Measurements from ENCODE around the gene HOMEZ.
A peak's percentile ranks its signal among the peaks of the same experiment; 100 is the strongest.
"Not testable (repeated sequence)": the region's sequence is repeated elsewhere in the genome, so short reads cannot be mapped to it uniquely, and the experiment has no call there.

The HOMEZ gene

DNA sequence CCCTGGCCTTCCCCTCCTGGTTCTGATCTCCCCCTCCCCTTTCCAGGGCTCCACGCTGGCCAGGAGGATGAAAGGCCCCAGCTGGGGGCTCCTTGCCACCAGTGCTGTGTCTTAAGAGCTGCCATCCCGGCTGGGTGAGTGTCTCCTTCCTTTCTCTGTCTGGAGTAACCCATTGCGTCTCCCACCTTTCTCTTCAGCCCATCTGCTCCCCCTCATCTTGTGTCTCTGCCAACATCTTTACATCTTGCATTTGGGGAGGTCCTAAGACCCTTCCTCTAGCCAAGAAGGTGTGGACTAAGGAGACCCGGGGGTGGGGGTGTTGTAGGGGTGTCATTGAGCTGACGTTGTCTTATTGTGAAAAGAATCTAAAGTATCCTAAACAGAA, 21.2 kb upstream of the HOMEZ start:
- DNase-seq: no peak

DNA sequence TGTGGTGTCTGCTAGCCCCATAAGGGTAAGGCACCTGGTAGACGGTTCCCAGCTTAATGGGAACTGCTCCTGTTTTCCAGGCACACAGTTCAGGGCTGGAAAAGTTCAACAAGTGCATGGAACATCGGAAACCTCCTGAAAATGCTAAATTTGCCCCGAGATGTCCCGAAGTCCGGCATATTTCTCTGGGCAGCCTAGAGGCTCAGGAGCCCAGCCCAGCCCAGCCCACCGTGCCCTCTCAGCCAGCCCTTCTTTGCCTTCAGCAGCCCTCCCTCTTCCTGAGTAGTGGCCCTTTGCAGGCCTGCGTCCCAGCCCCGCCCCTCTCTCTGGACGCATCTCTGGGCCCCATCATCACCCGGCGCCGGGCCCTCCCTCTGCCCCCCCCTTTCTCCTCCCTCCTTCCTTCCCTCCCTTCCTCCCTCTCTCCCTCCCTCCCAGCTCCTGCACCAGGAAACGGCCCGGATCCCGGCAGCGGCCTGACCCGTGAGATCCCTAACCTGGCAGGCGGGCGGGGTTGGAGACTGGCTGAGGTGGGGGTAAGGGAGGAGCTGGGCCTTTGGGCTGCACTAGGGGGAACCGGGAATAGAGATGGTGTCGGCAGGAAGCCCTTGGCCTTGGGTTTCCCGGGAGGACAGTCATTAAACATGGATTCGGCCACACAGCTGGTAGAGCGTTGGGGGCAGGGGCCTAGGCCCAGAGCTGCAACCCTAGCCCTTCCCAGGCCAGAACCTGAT, 20.6 kb upstream of the HOMEZ start, which contains the start of gene BCL2L2:
Gene BCL2L2, plus strand, starts transcription at position 422 of the 734 bp plus-strand sequence. CDS start 935 bp downstream, outside the sequence.
- peak; percentile 26 for DNase-seq

DNA sequence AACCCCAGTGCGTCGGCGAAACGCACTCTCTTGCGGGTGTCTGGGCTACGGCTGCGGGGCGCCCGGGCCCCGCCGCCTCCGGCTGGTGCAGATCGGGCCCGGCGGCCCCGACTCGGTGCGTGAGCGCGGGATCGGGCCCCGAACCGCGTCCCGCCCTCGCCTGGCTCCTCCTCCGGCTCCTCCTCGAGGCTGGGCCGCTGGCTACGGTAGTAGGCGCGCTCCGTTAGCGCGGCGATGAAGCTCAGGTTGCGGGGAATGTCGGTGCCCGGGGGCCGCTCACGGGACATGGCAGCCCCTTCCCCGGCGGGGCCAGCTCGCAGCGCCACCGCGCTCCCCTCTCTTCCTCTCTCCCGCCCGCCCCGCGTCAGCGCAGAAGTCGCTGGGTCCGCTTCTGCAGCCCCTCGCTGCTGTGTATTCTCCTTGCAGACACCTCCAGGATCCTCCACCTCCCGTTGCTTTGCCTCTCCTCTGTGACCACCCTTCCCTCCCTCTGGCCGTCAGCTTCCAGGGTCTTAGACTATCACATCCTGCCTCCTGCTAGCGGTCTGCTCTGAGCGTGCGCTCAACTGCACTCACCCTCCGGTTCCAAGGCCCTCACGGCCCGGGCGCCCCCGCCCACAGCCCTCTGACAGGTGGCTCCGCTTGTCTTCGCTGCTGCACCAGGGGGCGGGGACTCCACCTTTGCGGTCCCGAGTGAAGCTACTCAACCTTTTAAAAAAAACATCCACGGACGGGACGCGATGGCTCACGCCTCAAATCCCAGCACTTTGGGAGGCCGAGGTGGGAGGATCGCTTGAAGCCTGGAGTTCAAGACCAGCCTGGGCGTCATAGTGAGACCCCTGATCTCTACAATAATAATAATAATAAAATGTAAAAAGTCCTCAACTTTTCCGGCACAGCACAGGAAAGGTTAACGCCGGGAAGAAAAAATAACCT, 16.6 kb upstream of the HOMEZ start, which contains the start of gene PPP1R3E:
Gene PPP1R3E, minus strand, starts transcription at position 570 of the 936 bp plus-strand sequence. Its CDS starts 283 bp downstream, at position 287.
- DNase-seq: peak; percentile 85

DNA sequence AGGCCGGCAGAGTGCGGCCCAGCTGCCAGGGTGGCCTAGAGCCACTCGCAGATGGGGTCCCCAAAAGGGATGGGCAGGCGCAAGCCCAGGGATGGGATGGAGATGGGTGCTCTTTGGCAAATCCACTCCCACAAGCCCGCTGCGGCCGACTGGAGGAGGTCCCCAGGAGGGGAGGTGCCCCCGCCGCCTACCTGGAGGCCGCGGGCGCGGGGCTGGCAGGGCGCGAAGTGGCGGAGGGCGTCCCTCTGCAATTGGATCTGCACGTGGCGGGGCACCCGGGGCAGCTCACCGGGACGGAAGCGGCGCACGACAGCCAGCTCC, 16.0 kb upstream of the HOMEZ start:
- DNase-seq: no peak

DNA sequence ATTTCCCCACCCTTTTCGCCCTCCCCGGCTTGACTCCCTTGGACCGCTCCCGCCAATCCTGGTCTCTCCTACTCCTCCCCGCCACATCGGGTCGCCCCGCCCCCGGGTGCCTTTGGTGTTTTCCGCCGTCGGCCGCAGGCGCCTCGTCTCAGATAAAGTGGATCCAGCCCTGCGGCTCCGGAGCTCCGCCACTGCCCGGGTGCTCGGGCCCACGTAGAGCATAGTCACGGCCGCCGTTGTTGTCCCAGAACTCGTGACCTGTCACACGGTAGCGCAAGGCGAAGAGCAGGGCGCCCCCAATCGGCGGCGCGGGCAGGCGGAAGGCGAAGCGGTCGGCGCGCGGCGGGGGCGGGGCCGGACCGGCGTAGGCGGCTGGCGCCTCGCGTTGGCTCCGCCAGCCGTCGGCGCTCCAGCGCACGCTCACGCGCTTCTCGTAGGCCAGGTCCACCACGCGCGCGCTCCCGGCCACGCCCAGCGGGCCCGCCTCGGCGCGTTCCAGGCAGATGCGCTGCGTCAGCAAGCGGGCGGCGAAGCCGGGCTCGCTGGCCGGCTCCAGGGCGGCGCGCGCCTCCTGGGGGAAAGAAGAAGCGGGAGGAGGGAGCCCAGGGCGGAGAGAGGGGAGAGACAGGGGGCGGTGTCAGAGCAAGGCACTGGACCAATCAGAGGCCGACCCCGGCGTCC, 15.5 kb upstream of the HOMEZ start:
- DNase-seq: peak; percentile 98

GRCh38 chr14:23300687-23301223, 14.8 kb upstream of the HOMEZ start:
- peak; percentile 8 for DNase-seq

- DNase-seq: no peak
Observed at GRCh38 chr14:23299986-23300686, 14.2 kb upstream of the HOMEZ start.

DNA sequence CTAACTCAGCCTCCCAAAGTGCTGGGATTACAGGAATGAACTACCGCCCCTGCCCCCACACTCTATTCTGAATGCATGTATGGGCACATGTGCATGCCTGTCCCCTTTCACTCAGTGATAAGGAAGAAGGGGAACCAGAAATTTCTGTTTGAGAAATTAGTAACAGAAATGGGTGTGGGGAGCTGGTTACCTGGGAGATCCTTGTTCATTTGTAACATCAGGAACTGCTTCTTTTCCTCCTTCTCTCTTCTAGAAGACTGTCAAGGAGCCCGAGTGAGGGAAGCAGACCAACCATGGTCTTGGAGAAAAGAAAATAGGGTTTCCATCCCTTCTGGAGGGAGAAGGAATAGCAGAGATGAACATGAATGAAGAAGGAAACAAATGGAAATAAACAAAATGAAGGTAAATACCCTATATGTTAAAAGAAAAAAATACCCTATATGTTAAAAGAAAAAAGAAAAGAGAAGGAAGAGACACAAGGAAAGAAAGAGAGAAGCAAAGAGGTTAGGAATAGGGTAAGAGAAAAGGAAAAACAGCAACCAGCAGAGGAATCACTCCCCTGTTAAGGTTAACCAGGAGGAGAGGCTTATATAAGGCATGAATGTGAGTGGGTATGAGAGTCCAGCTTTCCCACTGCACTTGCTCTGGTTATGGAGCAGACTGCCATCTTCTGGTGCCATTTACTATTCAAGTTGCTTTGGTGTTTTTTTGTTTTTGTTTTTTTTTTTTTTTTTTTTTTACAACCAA, 13.5 kb upstream of the HOMEZ start:
- peak; percentile 21 for DNase-seq

DNA sequence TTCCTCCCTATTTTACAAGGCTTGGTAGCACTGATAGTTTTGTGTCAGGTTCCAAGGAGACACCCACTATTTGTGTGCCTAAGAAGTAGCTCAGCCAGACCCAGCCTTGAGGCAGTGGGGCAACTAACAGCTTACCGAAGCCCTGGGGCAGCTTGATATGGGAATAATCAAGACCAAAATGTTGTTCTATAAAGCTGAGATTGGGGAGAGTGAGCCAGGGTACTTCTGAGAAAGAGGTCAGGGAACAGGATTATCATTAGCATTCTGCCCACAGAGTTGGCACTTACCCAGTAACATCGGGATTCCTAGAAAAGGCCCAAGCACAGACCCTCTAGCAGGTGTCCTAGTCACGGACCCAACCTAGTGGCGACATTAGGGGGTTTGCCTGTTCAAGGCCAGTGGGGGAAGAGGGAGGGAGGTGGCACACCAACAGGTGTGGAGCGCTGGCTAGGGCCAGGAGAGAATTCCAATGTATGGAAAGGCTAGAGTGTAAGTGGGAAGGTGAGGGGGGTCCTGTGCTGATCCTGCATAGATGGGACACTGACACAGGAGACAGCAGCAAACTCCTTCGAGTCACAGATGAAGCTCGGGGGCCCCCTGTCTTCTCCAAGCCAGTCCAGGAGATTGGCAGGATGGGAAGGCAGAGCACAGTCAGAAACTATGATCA, 11.8 kb upstream of the HOMEZ start:
- DNase-seq: no peak

DNA sequence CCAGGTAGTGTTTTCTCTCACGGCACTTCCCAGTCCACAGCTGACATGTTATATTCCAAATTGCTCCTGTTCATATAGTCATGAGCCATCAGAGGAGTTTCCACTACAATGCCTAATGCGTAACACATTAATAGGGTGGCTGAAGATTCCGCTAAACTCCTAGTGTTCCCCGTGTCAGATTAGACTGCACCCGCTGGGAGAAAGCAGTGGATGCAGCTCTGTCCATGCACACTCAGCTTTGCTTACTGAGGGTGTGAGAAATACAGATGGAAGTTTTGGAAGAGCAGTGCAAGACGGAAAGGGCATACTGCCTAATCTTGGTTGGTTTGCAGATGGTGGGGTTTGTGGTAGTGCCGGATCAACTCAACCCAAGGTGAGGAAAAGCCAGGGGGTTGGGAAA, 11.2 kb upstream of the HOMEZ start:
- no peak for DNase-seq

GRCh38 chr14:23296012-23296777, 10.3 kb upstream of the HOMEZ start:
- no peak for DNase-seq

DNA sequence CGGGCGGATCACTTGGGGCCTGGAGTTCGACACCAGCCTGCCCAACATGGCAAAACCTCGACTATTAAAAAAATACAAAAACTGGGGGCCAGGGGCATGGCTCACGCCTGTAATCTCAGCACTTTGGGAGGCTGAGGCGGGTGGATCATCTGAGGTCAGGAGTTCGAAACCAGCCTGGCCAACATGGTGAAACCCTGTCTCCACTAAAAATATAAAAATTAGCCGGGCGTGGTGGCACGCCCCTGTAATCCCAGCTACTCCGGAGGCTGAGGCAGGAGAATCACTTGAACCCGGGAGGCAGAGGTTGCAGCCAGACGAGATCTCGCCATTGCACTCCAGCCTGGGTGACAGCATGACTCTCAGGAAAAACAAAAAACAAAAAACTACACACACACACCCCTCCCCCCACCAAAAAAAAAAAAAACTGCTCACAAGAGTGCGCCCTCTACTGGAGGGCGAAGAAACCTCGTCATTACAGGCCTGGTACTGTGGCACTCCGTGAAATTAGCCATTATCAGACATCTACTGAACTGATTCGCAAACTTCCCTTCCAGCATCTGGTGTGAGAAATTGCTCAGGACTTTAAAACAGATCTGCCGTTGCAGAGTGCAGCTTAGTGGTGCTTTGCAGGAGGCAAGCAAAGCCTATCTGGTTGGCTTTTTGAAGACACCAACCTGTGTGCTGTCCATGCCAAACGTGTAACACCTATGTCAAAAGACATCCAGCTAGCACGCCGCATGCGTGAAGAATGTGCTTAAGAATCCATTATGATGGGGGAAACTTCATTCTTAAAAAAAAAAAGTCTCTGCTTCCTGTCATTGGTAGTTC, 9.0 kb upstream of the HOMEZ start:
- peak; percentile 48 for DNase-seq

DNA sequence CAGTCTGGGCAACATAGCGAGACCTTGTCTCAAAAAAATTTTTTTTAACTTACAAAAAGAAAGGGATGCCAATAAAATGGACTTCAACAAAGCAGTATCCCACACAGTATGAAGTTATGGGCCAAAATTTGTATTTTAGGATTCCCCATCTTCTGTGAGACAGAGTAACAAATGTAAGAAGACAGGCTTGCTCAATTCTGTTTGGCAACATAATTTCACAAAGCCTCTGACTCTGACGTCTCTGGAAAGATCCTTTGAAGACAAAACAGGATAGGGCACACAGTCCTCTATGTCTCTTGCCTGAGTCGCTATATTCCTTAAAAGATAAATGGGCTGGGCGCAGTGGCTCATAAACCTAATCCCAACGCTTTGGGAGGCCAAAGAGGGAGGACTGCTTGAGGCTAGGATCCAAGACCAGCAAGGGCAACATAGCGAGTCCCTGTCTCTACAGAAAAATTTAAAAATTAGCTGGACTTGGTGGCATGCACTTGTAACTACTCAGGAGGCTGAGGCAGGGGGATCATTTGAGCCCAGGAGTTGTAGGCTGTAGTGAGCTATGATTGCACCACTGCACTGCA, 1.1 kb upstream of the HOMEZ start:
- DNase-seq: no peak

DNA sequence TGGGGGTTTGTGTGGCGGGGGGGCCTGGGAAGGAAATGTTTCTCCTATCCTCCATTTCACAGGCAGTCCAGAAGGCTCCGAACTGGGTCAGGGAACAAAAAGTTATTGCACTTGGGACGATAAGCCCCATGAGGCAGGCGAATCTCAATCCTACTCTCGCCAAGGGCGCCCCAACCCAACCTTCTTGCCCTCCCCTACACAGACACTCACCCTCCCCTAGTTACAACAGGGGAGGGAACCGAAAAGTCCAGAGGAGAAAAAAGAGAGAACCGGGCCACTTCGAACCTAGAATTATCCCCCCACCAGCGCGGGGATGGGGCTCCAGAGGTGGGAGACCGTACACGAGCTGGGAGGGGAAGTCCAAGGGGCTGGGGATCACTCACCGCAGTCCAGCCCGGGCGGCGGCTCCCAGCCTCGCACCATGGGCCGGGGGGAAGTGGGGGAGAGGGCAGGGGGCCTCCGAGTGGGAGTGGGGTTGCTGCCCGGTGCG, 357 bp downstream of the HOMEZ start:
- DNase-seq: no peak

DNA sequence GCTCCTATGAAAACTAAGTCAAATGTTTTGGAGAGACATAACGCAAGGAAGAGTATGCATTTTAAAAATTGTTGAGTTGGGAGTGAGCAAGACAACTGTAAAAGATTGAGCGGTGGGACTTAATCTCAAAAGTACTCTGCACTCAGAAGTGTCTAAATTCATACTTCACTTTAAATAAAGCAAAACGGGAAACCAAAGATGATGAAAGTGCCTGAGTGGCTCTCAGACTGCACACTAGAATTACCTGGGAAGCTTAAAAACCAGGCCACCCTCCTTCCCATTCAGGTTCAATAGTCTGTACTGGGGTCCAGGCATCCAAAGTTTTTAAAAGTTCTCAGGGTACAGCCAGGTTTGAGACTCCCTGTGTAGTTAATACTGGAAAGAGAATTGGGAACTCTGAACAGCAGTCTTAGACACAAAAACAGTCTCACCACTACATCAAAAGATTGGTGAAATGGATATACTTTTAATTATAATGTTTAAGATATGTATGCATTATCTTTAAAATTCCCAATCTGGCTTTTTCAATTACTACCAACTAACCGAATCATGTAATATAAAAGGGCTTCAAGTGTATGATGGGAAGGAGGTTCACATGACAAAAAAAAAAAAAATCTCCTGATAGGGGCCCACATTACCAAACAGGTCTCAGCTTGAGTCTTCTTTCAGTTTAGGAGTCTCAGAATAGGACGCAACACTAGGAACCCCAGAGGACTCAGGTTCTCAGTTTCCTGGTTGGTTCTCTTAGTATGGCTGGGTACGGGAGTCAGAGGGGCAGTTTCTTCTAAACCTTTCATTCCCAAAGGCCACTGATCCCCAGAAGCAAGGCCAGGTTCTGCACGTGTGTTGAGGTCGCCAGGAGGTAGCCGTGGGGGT, 1.0 kb downstream of the HOMEZ start:
- DNase-seq: peak; percentile 34

GRCh38 chr14:23281247-23281646, 4.7 kb downstream of the HOMEZ start:
- DNase-seq: no peak

DNA sequence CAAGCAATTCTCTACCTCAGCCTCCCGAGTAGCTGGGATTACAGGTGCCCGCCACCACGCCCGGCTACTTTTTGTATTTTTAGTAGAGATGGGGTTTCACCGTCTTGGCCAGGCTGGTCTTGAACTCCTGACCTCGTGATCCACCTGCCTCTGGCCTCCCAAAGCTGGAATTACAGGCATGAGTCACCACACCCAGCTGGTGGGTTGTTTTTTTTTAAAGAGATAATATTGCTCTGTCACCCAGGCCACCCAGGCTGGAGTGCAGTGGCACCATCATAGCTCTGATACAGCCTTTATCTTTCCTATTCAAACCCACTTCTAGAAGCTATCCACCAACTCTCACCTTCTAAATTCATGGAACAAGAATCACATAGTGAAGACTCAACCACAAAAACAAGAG, 8.0 kb downstream of the HOMEZ start:
- not testable (repeated sequence) for DNase-seq

DNA sequence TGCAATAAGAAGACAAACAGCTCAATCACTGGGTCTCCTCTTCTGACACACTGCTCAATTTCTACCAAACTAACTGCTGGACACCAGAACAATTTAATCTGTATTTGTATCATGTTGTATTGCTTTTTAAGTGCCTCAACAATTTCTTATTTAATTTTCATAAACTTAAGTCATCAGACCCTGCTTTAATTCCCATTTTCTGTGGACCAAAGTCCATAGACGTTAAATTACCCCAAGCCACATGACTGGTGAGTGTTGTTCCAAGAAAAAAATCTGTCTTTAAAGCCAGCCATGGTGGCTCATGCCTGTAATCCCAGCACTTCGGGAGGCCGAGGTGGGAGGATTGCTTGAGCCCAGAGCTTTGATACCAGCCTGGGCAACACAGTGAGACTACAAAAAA, 8.7 kb downstream of the HOMEZ start:
- no peak for DNase-seq
